ENCODE results near the gene ZNF787.

ZNF787 gene

DNA sequence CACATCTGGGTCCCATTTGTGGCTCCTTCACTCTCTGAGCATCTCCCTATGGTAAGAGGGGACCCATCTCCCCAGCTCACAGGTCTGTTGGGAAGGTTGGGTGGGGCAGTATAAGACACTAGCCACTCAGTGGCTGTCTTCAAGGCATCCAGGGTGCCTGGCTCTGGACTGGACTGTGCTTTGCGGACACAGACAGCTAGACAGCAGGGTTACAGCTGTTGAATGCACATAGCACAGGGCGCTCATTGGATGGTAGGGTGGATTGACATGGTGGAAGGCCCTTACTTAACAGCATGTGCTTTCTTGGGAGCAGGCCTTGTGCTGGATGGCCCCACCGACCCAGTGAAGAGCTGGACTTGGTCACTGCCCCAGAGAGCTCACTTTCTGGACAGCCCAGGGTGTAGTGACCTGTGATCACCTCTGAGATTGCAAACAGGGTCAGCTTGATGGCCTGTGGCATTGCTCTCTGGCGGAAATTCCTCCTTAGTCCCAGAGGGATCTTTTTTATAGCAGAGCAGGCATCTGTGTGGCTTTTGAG, 21.9 kb upstream of the ZNF787 start:
- TF ChIP-seq ZFX (IDR thresholded peaks at IDR 0.05): no peak
- TF ChIP-seq, protein P1, sequence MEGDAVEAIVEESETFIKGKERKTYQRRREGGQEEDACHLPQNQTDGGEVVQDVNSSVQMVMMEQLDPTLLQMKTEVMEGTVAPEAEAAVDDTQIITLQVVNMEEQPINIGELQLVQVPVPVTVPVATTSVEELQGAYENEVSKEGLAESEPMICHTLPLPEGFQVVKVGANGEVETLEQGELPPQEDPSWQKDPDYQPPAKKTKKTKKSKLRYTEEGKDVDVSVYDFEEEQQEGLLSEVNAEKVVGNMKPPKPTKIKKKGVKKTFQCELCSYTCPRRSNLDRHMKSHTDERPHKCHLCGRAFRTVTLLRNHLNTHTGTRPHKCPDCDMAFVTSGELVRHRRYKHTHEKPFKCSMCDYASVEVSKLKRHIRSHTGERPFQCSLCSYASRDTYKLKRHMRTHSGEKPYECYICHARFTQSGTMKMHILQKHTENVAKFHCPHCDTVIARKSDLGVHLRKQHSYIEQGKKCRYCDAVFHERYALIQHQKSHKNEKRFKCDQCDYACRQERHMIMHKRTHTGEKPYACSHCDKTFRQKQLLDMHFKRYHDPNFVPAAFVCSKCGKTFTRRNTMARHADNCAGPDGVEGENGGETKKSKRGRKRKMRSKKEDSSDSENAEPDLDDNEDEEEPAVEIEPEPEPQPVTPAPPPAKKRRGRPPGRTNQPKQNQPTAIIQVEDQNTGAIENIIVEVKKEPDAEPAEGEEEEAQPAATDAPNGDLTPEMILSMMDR (conservative IDR thresholded peaks at IDR 0.05): no peak
- H3K27ac ChIP-seq: peak overlapping the region; percentile 93

DNA sequence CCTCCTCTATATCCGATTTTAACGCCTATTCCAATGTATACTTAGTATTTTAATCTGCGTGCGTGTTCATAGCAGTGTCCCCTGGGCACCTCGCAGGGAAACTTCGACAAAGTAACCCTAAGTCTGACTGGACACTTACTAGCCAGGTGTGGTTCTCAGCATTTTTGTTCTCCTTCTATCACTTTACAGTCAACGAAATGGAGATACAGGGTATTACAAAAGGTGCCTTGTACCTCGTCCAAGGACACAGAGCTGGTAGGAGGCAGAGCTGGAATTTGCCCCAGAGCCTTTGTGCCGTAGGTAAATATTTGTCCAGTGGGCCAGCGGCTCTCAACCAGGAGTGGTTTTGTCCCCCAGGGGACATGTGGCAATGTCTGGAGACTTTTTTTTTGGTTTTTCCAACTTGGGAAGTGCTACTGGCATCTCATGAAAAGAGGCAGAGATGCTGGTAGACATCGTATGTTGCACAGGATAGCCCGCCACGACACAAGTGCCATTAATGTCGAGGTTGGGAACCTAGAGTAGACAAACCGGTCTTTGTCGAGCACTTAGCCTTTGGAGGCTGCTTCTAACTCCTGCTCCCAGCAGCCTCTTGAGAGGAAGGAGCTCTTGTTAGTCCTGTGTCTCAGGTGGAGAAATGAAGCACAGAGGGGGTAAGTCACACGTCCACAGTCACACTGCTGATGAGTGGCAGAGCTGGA, 21.1 kb upstream of the ZNF787 start:
- TF ChIP-seq ZFX (IDR thresholded peaks at IDR 0.05): no peak
- TF ChIP-seq, protein P1 (conservative IDR thresholded peaks at IDR 0.05): no peak
- H3K27ac ChIP-seq: peak overlapping the region; percentile 93

DNA sequence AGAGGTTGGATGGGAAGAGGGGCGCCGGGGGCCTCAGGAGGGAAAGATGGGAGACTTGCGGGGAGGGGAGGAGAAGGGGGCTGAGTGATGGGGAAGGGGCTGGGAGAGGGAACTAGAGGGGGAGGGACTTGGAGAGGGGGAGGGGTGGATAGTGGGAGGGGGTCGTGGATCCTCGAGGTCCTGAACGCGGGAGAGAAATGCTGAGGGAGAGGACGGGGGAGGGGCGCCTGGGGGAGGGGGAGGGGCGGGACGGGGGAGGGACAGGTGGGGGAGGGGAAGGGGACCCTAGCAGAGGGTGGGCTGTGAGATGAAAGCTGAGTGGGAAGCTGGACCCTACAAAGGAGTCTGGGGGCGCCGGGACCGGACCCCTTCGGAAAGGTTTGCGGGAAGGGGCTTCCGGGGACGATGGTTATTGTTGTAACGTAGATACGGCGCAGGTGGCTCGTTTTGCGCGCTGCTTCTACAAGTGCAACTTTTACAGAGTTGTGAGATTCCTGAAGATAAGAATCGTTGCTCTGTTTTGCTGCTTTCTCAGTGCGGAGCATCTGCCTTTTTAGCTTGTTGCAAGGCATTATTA, 20.4 kb upstream of the ZNF787 start:
- peak overlapping the region; percentile 93 for H3K27ac ChIP-seq
- TF ChIP-seq, protein P1 (conservative IDR thresholded peaks at IDR 0.05): no peak
- TF ChIP-seq ZFX (IDR thresholded peaks at IDR 0.05): no peak

DNA sequence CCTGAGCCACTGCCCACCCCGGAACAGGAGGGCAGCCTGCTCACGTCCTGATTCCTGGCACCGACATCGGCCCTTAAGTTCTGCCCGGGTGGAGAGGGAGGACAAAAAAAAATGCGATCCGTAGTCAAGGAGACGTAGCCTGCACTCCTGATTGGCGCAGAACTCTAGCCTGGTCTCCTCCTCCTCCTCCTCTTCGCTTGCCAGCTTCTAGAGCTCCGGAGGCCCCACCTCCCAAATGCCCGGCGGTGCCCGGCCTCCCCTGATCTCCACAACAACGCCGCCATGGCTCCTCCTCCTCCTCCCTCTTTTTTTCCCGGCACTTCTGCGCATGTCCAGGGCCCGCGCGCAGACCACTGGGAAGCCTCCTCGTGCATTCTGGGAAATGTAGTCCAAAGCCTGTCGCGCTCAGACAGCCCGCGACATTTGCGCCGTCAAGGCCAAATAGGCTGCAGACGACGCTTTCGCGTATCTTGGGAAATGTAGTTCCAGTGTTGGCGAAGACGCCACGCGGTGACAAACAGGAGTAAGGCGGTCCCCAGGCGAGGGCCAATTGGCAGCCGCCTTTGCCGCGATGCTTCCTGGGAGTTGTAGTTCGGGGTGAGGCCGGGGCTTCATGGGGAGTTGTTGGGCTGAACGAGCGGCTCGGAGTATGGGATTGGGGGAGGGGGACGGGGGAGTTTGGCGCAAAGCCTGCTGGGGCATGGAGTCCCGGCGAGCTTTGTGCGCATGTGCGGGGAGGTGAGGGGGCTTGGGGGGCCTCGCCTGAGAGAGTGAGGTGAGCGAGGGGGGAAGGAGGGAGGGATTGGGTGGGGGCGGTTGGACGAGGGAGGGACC, 19.7 kb upstream of the ZNF787 start, which contains the start of gene ZNF444:
TSS of gene ZNF444 (plus strand) at position 705 of the 834 bp plus-strand sequence. CDS start 5,625 bp downstream, outside the sequence.
- H3K27ac ChIP-seq: peak within 1 kb of the TSS; percentile 93

DNA sequence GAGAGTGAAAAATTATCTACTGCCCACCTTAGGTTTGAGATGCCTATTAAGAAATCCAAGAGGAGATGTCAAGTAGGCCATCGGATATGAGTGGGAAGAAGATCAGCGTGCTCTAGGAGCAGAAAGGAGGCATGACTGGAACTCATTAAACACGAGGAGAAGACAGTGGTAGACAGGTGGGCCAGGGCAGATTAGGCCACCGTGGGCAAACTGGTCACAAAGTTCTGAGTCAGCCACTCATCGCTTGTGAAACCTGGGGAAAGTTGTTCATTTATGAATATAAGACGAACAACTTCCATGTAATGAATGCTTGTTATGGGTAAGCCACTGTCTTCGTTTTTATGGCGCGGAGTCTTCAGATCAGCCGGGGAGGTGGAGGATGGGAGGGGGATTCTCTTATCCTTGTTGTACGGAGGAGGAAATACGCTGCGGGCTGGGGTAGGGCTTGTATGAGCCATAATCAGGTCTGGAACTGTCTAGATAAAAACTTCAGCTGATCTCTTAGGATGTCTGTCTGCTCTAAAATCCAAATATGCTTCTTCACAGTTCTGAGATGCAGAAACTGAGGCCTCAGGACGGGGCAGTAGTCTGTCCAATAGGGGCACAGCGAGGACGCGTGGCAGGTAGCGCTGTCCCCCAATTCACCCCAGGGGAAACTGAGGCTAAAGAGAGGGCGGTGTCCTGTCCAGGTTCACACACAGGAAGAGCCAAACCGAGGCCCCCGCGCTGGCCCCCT, 18.9 kb upstream of the ZNF787 start:
- H3K27ac ChIP-seq: peak overlapping the region; percentile 93
- TF ChIP-seq, protein P1 (conservative IDR thresholded peaks at IDR 0.05): no peak
- no peak for TF ChIP-seq ZFX (IDR thresholded peaks at IDR 0.05)

More for the DNA sequence above, 19.7 kb upstream of the ZNF787 start, which contains the start of gene ZNF444:
- TF ChIP-seq, protein P1 (conservative IDR thresholded peaks at IDR 0.05): no peak
- no peak for TF ChIP-seq ZFX (IDR thresholded peaks at IDR 0.05)

DNA sequence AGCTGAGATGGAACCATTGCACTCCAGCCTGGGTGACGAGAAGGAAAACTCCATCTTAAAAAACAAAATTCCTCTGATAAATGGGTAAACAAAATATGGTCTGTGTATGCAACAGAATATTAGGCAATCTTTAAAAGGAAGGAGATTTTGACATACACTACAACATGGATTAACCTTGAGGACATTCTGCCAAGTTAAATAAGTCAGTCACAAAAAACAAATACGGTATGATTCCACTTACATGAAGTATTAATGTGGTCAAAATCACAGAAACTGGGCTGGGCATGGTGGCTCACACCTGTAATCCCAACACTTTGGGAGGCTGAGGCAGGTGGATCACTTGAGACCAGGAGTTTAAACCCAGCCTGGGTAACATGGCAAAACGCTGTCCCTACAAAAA, 17.0 kb upstream of the ZNF787 start:
- peak overlapping the region; percentile 93 for H3K27ac ChIP-seq
- TF ChIP-seq, protein P1 (conservative IDR thresholded peaks at IDR 0.05): no peak
- TF ChIP-seq ZFX (IDR thresholded peaks at IDR 0.05): no peak

Measured in C4-2B (cell line).